ENCODE data around the gene KIF19. TPM values are rescaled to one million over a fixed set of nuclear protein-coding genes. Genes with fewer than 3 reads are reported as not detected.
A peak's percentile ranks its signal among the peaks of the same experiment; 100 is the strongest.

Gene KIF19
- total and polyA plus RNA-seq, 8 donors, result 0.20 to 44.3 (median 0.58) TPM; not detected in 3

GRCh38 chr17:74350486-74350885 is 24.5 kb downstream of the KIF19 start:
- peaks cover 14 to 91% (median 47%) of the 10 kb centered on the region in 3 donors for H3K27me3 ChIP-seq
- no peaks in the 10 kb centered on the region for H3K9me3 ChIP-seq
- TF ChIP-seq POLR2A (IDR thresholded peaks at IDR 0.05) (no peak), EP300 (IDR thresholded peaks at IDR 0.05) (no peak), POLR2AphosphoS5 (IDR thresholded peaks at IDR 0.05) (no peak), CTCF (IDR thresholded peaks at IDR 0.05) (no peak)
- no peaks in the 10 kb centered on the region for H3K36me3 ChIP-seq
- DNase-seq, result no peak
- no peak overlapping the region for H3K4me3 ChIP-seq
- intact Hi-C loops (cut with DNase I; ENCODE audit: low total_unique reads), result no loop called here
- H3K4me1 ChIP-seq, result peaks cover 0 to 14% (median 3%) of the 10 kb centered on the region in 4 donors
- no peak overlapping the region for H3K27ac ChIP-seq
- 69 to 78% (median 74%) methylated on average over 13 to 20 of the region's 20 CpGs for WGBS, 5 donors

GRCh38 chr17:74351552-74352210 is 25.7 kb downstream of the KIF19 start:
- no peak overlapping the region for H3K4me3 ChIP-seq
- H3K4me1 ChIP-seq, result peaks cover 2 to 18% (median 6%) of the 10 kb centered on the region in 4 donors
- DNase-seq, result peak in 1 of 2 donors; percentile 41
- no peaks in the 10 kb centered on the region for H3K36me3 ChIP-seq
- intact Hi-C loops (cut with DNase I; ENCODE audit: low total_unique reads), result no loop called here
- 6 to 75% (median 11%) methylated on average over 1 to 55 of the region's 55 CpGs for WGBS, 5 donors
- H3K9me3 ChIP-seq, result no peaks in the 10 kb centered on the region
- no peak overlapping the region for H3K27ac ChIP-seq
- peaks cover 14 to 92% (median 58%) of the 10 kb centered on the region in 3 donors for H3K27me3 ChIP-seq
- no peak for TF ChIP-seq EP300 (IDR thresholded peaks at IDR 0.05)
- TF ChIP-seq POLR2A (IDR thresholded peaks at IDR 0.05), result no peak
- no peak for TF ChIP-seq POLR2AphosphoS5 (IDR thresholded peaks at IDR 0.05)
- no peak for TF ChIP-seq CTCF (IDR thresholded peaks at IDR 0.05)

DNA sequence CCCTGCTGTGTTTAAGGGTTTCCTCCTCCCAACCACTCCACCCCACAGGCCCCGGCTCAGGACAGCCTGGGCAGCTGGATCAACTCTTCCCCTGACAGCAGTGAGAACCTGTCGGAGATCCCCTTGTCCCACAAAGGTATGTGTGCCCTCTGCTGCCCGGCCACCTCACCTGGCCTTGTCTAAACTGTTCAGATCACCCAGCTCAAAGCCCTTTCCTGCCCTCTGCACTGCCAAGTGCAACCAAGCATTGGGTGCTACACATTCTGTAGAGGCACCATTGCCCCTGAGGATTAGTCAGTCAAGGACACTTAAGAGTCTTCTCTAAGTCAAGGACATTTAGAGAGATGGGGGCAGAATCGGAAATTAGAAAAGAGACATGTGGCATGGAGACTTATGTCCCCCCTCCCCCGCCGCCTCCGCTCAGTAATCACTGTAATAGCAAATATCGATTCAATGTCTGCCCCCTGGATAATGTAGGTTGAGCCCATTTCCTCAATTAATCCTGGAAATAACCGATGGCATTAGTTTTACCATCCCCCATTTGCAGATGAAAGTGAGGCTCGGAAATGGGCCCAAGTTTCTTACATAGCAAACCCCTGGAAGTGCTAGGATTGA is 27.5 kb downstream of the KIF19 start:
- Histone ChIP-seq H3K4me1 (peaks cover 7 to 29% (median 17%) of the 10 kb centered on the region in 4 donors), H3K27ac (no peak overlapping the region), H3K4me3 (no peak overlapping the region), H3K36me3 (no peaks in the 10 kb centered on the region), H3K9me3 (no peaks in the 10 kb centered on the region), H3K27me3 (peaks cover 26 to 100% (median 74%) of the 10 kb centered on the region in 3 donors)
- WGBS, 5 donors, result 67 to 82% (median 76%) methylated on average over 8 to 10 of the region's 10 CpGs
- intact Hi-C loops (cut with DNase I; ENCODE audit: low total_unique reads), result no loop called here
- no peak for TF ChIP-seq EP300 (IDR thresholded peaks at IDR 0.05)
- no peak for TF ChIP-seq POLR2A (IDR thresholded peaks at IDR 0.05)
- TF ChIP-seq POLR2AphosphoS5 (IDR thresholded peaks at IDR 0.05), result no peak
- TF ChIP-seq CTCF (IDR thresholded peaks at IDR 0.05), result no peak
- no peak for DNase-seq

GRCh38 chr17:74354123-74354522 is 28.1 kb downstream of the KIF19 start:
- 6 to 18% (median 10%) methylated on average over 21 to 29 of the region's 29 CpGs for WGBS, 5 donors
- intact Hi-C loops (cut with DNase I; ENCODE audit: low total_unique reads), result no loop called here
- peaks cover 26 to 100% (median 78%) of the 10 kb centered on the region in 3 donors for H3K27me3 ChIP-seq

More at GRCh38 chr17:74354123-74354522, 28.1 kb downstream of the KIF19 start:
- no peaks in the 10 kb centered on the region for H3K36me3 ChIP-seq
- DNase-seq, result peak; percentile 34 to 71
- TF ChIP-seq EP300 (IDR thresholded peaks at IDR 0.05) (no peak), CTCF (IDR thresholded peaks at IDR 0.05) (peak in 3 of 7 experiments; percentile 10 to 21 (median 14))
- H3K4me1 ChIP-seq, result peaks cover 7 to 29% (median 17%) of the 10 kb centered on the region in 4 donors
- H3K9me3 ChIP-seq, result no peaks in the 10 kb centered on the region
- H3K4me3 ChIP-seq, result no peak overlapping the region
- no peak overlapping the region for H3K27ac ChIP-seq

All from stomach (tissue), 9 donors.